ENCODE results near the gene ERMARD. TPM values are rescaled to one million over a fixed set of nuclear protein-coding genes. Genes with fewer than 3 reads are reported as not detected.

Gene ERMARD
- polyA plus RNA-seq, 1 experiment = 26.8 TPM

GRCh38 chr6:169784821-169785340 is 33.5 kb downstream of the ERMARD start:
- TF ChIP-seq CTCF (IDR thresholded peaks at IDR 0.05; ENCODE audit: low read depth, low read length) = no peak
- CTCF ChIA-PET = no interaction called here

DNA sequence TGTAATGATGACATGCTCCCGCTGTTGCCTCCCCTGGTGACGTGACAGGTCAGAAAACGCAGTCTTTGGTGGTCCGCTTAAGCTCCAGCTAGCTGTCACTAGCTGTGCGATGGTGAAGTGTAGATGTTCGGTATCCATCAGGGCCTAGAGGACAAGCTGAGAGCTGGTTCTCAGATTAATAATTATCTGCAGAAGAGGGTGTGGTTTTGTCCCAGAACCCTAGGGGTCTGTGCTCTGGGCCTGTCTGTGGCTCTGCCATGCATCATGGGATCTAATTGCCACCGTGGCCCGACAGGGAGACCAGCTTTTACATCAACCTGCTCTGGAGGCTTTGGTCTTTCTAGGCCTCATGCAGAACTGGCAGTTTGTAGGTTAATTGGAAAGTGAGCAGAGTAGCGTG is 34.1 kb downstream of the ERMARD start:
- ChIA-PET POLR2A (no interaction called here), CTCF (interaction anchor here (0.5 kb wide), 1 partner anchor 898 kb away, joined by 4 read pairs; no protein-coding TSS in a partner anchor)
- no peak overlapping the region for H3K27ac ChIP-seq (ENCODE audit: low read depth, low read length)
- DNase-seq (ENCODE audit: low read depth, low spot score) = no peak
- no peaks in the 10 kb centered on the region for H3K27me3 ChIP-seq (ENCODE audit: control insufficient read depth, insufficient read depth, low read length)
- no peak for TF ChIP-seq CTCF (IDR thresholded peaks at IDR 0.05; ENCODE audit: low read depth, low read length)
- no peak overlapping the region for H3K4me3 ChIP-seq (ENCODE audit: low read depth, low read length)
- peaks cover 4% of the 10 kb centered on the region for H3K9me3 ChIP-seq (ENCODE audit: control insufficient read depth, insufficient read depth, low read length)

More at GRCh38 chr6:169784821-169785340, 33.5 kb downstream of the ERMARD start:
- DNase-seq (ENCODE audit: low read depth, low spot score) = no peak
- Histone ChIP-seq H3K4me3 (ENCODE audit: low read depth, low read length) (no peak overlapping the region), H3K9me3 (ENCODE audit: control insufficient read depth, insufficient read depth, low read length) (peaks cover 4% of the 10 kb centered on the region), H3K27ac (ENCODE audit: low read depth, low read length) (no peak overlapping the region), H3K27me3 (ENCODE audit: control insufficient read depth, insufficient read depth, low read length) (no peaks in the 10 kb centered on the region)
- POLR2A ChIA-PET = interaction anchor here (1.0 kb wide), 1 partner anchor 22 kb away, joined by 4 read pairs; no protein-coding TSS in a partner anchor

GRCh38 chr6:169786349-169786748 is 34.9 kb downstream of the ERMARD start:
- no peaks in the 10 kb centered on the region for H3K27me3 ChIP-seq (ENCODE audit: control insufficient read depth, insufficient read depth, low read length)
- CTCF ChIA-PET = no interaction called here
- peaks cover 4% of the 10 kb centered on the region for H3K9me3 ChIP-seq (ENCODE audit: control insufficient read depth, insufficient read depth, low read length)
- no peak overlapping the region for H3K27ac ChIP-seq (ENCODE audit: low read depth, low read length)
- no peak for TF ChIP-seq CTCF (IDR thresholded peaks at IDR 0.05; ENCODE audit: low read depth, low read length)
- POLR2A ChIA-PET = no interaction called here
- H3K4me3 ChIP-seq (ENCODE audit: low read depth, low read length) = no peak overlapping the region
- DNase-seq (ENCODE audit: low read depth, low spot score) = no peak

DNA sequence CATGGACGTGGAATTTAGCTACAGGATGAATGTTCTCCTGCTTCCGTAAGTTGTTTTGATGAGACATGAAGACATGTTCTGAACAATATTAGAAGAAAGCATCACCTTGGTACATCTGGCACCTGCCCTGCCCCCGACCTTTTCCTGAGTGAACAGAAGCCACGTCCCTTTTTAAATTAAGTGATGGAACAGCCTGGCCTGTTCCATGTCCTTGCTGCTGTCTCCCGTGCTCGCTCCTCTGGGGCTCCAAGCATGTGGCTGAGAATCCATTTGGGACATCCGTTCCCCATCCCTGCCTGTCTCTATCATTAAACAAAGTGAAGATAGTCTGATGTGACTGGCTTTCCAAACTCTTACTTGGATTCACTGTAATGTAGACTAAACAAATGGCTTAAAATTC is 36.4 kb downstream of the ERMARD start:
- Histone ChIP-seq H3K4me3 (ENCODE audit: low read depth, low read length) (no peak overlapping the region), H3K27me3 (ENCODE audit: control insufficient read depth, insufficient read depth, low read length) (no peaks in the 10 kb centered on the region), H3K27ac (ENCODE audit: low read depth, low read length) (no peak overlapping the region), H3K9me3 (ENCODE audit: control insufficient read depth, insufficient read depth, low read length) (peaks cover 4% of the 10 kb centered on the region)
- ChIA-PET POLR2A (no interaction called here), CTCF (interaction anchor here (1.0 to 4.0 kb wide), 3 partner anchors 12 to 742 kb away, joined by 3 to 30 read pairs (median 6); no protein-coding TSS in a partner anchor)
- no peak for DNase-seq (ENCODE audit: low read depth, low spot score)
- no peak for TF ChIP-seq CTCF (IDR thresholded peaks at IDR 0.05; ENCODE audit: low read depth, low read length)

- Histone ChIP-seq H3K27ac (ENCODE audit: low read depth, low read length) (no peak overlapping the region), H3K27me3 (ENCODE audit: control insufficient read depth, insufficient read depth, low read length) (no peaks in the 10 kb centered on the region), H3K4me3 (ENCODE audit: low read depth, low read length) (no peak overlapping the region), H3K9me3 (ENCODE audit: control insufficient read depth, insufficient read depth, low read length) (no peaks in the 10 kb centered on the region; the same call in 1 of the 2 replicates)
- TF ChIP-seq CTCF (IDR thresholded peaks at IDR 0.05; ENCODE audit: low read depth, low read length) = no peak
- ChIA-PET CTCF (interaction anchor here (0.6 to 4.0 kb wide), 8 partner anchors 9 to 763 kb away, joined by 3 to 30 read pairs (median 4); no protein-coding TSS in a partner anchor), POLR2A (no interaction called here)
- no peak for DNase-seq (ENCODE audit: low read depth, low spot score)
Measured at GRCh38 chr6:169788809-169789145, 37.4 kb downstream of the ERMARD start.

Data from AG04450 (cell line).